Neural progenitor cell (in vitro differentiated cells): ENCODE results near the gene EXOC4.

Experiments used
- CTCF ChIP-seq: fragments of 200-600 bp; sonication (generic); IDR thresholded peaks from 2 replicates; pipeline ENCODE4 v1.5.1; 2017; ENCODE audit warnings: antibody characterized with exemption, mild to moderate bottlenecking
- EZH2 ChIP-seq: fragments of 200-600 bp; sonication (generic); IDR thresholded peaks from 2 replicates; pipeline ENCODE4 v1.6.1; 2017; ENCODE audit warnings: antibody characterized with exemption, mild to moderate bottlenecking, moderate library complexity

- no peak for TF ChIP-seq EZH2
- no peak for TF ChIP-seq CTCF
Observed at GRCh38 chr7:134022286-134022911, 769.5 kb downstream of the EXOC4 start.
